ENCODE data around the gene ATR. TPM values are rescaled to one million over a fixed set of nuclear protein-coding genes. Genes with fewer than 3 reads are reported as not detected.
A peak's percentile ranks its signal among the peaks of the same experiment; 100 is the strongest.
"Not testable (repeated sequence)": the region's sequence is repeated elsewhere in the genome, so short reads cannot be mapped to it uniquely, and the experiment has no call there.

ATR gene
- polyA plus RNA-seq, 1 experiment = 17.9 TPM

- Histone ChIP-seq H3K27ac (ENCODE audit: low read depth, low read length) (no peak overlapping the region), H3K9me3 (ENCODE audit: control insufficient read depth, insufficient read depth, low read length) (no peaks in the 10 kb centered on the region), H3K4me3 (ENCODE audit: low read depth, low read length) (no peak overlapping the region), H3K27me3 (ENCODE audit: control insufficient read depth, insufficient read depth, low read length) (peaks cover 4% of the 10 kb centered on the region)
- ChIA-PET POLR2A (no interaction called here), CTCF (interaction anchor here (0.7 to 1.3 kb wide), 3 partner anchors 9 to 414 kb away, joined by 3 to 5 read pairs (median 3); no protein-coding TSS in a partner anchor)
- no peak for DNase-seq (ENCODE audit: low read depth, low spot score)
- TF ChIP-seq CTCF (IDR thresholded peaks at IDR 0.05; ENCODE audit: low read depth, low read length) = no peak
Observed at GRCh38 chr3:142580061-142580423, 1.5 kb upstream of the ATR start.

- CTCF ChIA-PET = interaction anchor here (1.3 to 1.9 kb wide), 4 partner anchors 7 to 410 kb away, joined by 3 to 6 read pairs (median 4); no protein-coding TSS in a partner anchor
- Histone ChIP-seq H3K27ac (ENCODE audit: low read depth, low read length) (peak overlapping the region; percentile 92), H3K9me3 (ENCODE audit: control insufficient read depth, insufficient read depth, low read length) (no peaks in the 10 kb centered on the region), H3K27me3 (ENCODE audit: control insufficient read depth, insufficient read depth, low read length) (peaks cover 4% of the 10 kb centered on the region), H3K4me3 (ENCODE audit: low read depth, low read length) (peak overlapping the region; percentile 98)
- no peak for TF ChIP-seq CTCF (IDR thresholded peaks at IDR 0.05; ENCODE audit: low read depth, low read length)
- no peak for DNase-seq (ENCODE audit: low read depth, low spot score)
- POLR2A ChIA-PET = interaction anchor here (0.8 to 1.3 kb wide), 2 partner anchors 79 to 424 kb away, joined by 3 to 9 read pairs; partner anchors contain the start of gene U2SURP
Observed at GRCh38 chr3:142577696-142578328, 721 bp downstream of the ATR start.

- Histone ChIP-seq H3K27ac (ENCODE audit: low read depth, low read length) (no peak overlapping the region), H3K4me3 (ENCODE audit: low read depth, low read length) (no peak overlapping the region), H3K9me3 (ENCODE audit: control insufficient read depth, insufficient read depth, low read length) (no peaks in the 10 kb centered on the region), H3K27me3 (ENCODE audit: control insufficient read depth, insufficient read depth, low read length) (peaks cover 4% of the 10 kb centered on the region)
- ChIA-PET CTCF (interaction anchor here (1.3 to 1.9 kb wide), 3 partner anchors 8 to 411 kb away, joined by 3 to 6 read pairs (median 3); no protein-coding TSS in a partner anchor), POLR2A (no interaction called here)
- no peak for DNase-seq (ENCODE audit: low read depth, low spot score)
- TF ChIP-seq CTCF (IDR thresholded peaks at IDR 0.05; ENCODE audit: low read depth, low read length) = no peak
Observed at GRCh38 chr3:142576792-142577191, 1.7 kb downstream of the ATR start.

- Histone ChIP-seq H3K27ac (ENCODE audit: low read depth, low read length) (no peak overlapping the region), H3K27me3 (ENCODE audit: control insufficient read depth, insufficient read depth, low read length) (no peaks in the 10 kb centered on the region), H3K4me3 (ENCODE audit: low read depth, low read length) (no peak overlapping the region), H3K9me3 (ENCODE audit: control insufficient read depth, insufficient read depth, low read length) (no peaks in the 10 kb centered on the region)
- ChIA-PET POLR2A (no interaction called here), CTCF (interaction anchor here (0.6 kb wide), 1 partner anchor 894 kb away, joined by 4 read pairs; no protein-coding TSS in a partner anchor)
- DNase-seq (ENCODE audit: low read depth, low spot score) = no peak
- TF ChIP-seq CTCF (IDR thresholded peaks at IDR 0.05; ENCODE audit: low read depth, low read length) = no peak
Observed at GRCh38 chr3:142574665-142575064, 3.9 kb downstream of the ATR start.

GRCh38 chr3:142574223-142574622 lies 4.3 kb downstream of the ATR start:
- DNase-seq (ENCODE audit: low read depth, low spot score); POLR2A ChIA-PET; H3K27ac ChIP-seq (ENCODE audit: low read depth, low read length); H3K4me3 ChIP-seq (ENCODE audit: low read depth, low read length); H3K9me3 ChIP-seq (ENCODE audit: control insufficient read depth, insufficient read depth, low read length); H3K27me3 ChIP-seq (ENCODE audit: control insufficient read depth, insufficient read depth, low read length): not testable (repeated sequence)
- CTCF ChIA-PET = interaction anchor here (0.6 kb wide), 1 partner anchor 894 kb away, joined by 4 read pairs; no protein-coding TSS in a partner anchor

- H3K4me3 ChIP-seq (ENCODE audit: low read depth, low read length); H3K27me3 ChIP-seq (ENCODE audit: control insufficient read depth, insufficient read depth, low read length); H3K9me3 ChIP-seq (ENCODE audit: control insufficient read depth, insufficient read depth, low read length); CTCF ChIA-PET; H3K27ac ChIP-seq (ENCODE audit: low read depth, low read length); POLR2A ChIA-PET; DNase-seq (ENCODE audit: low read depth, low spot score): not testable (repeated sequence)
Observed at GRCh38 chr3:142569422-142569821, 9.1 kb downstream of the ATR start.
